Eye (tissue), 1 donor: Measurements from ENCODE around the gene THAP7.
A peak's percentile ranks its signal among the peaks of the same experiment; 100 is the strongest.

Experiments used
- DNase-seq: peaks from one replicate; pipeline ENCODE4 v3.0.0-alpha.2; 2015

Gene THAP7

GRCh38 chr22:21030621-21031544 is 29.0 kb upstream of the THAP7 start:
- no peak for DNase-seq

DNA sequence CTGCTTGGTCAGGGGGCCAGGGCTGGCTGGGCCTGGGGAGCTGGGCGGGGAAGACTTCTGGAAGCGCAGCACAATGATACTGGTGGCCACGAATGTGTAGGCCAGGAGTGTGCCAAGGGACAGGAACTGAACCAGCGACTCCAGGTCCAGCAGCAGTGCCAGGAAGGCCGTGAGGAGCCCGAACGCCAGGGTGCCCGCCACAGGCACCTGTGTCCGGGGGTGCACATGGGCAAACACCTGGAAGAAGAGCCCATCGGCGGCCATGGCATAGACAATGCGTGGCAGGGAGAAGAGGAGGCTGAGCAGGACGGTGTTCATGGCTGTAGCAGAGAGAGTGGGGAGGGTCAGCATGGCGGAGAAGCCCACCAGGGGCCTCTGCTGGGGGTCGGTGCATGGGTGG is 28.1 kb upstream of the THAP7 start:
- no peak for DNase-seq

DNA sequence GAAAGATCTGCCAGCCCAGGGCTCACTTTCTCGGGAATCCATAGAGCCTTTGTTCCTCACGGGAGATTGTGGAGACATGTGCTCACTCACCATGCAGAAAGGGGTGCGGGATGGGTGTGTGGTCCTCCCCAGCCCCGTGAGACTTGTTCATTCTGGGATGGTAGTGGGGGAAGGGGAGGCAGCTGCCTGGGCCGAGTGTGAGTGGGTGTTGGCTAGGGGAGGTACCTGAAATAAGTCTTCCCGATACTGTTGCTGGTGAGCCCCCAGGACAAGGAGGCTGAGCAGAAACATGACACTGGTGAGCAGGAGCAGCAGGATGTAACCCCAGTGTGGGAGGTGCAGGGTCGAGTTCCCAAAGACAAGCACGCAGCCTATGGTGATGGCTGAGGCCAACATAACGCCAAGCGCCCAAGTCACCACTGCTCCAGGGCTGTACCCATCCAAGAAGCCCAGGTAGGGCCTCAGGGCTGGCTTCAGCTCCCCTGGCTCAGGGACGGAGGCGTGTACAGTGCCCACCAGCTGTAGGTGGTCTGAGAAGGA is 27.6 kb upstream of the THAP7 start:
- no peak for DNase-seq

GRCh38 chr22:21028277-21029251 is 26.6 kb upstream of the THAP7 start:
- DNase-seq, result no peak

GRCh38 chr22:21026783-21027692 is 25.1 kb upstream of the THAP7 start:
- DNase-seq, result no peak

- no peak for DNase-seq
Measured at GRCh38 chr22:21025763-21026755, 24.1 kb upstream of the THAP7 start.

DNA sequence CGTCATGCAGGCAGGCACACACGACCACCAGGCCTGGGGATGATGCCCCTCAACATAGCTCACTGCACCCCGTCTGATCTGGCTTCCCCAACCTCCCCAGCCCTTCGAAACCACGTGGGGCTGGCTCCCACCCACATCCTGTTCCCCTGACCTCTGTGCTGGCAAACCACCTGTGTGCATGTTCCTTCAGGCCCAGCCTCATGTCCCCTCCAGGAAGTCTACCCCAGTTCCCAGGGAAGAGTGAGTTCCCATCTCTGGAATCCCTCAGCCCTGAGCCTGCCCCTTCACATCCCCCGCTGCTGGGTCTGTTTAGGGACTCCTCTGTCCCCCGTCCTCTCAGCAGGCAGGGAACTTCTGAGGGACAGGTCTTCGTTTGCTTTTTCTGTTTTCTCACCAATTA is 23.3 kb upstream of the THAP7 start:
- no peak for DNase-seq

DNA sequence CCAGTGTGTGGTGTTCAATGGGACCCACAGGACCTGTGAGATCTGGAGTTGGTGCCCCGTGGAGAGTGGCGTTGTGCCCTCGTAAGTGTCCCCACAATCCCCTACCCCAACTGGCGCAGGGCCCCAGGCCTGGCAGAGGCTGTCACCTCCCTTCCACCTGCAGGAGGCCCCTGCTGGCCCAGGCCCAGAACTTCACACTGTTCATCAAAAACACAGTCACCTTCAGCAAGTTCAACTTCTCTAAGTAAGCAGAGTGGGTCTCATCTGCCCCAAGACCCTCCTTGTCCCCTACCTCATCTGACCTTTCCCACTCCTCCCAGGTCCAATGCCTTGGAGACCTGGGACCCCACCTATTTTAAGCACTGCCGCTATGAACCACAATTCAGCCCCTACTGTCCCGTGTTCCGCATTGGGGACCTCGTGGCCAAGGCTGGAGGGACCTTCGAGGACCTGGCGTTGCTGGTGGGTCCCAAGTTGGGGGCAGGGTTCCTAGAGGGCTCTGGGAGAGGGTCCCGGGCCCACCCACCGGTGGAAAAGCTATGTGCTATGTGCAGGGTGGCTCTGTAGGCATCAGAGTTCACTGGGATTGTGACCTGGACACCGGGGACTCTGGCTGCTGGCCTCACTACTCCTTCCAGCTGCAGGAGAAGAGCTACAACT is 21.2 kb upstream of the THAP7 start:
- no peak for DNase-seq

DNA sequence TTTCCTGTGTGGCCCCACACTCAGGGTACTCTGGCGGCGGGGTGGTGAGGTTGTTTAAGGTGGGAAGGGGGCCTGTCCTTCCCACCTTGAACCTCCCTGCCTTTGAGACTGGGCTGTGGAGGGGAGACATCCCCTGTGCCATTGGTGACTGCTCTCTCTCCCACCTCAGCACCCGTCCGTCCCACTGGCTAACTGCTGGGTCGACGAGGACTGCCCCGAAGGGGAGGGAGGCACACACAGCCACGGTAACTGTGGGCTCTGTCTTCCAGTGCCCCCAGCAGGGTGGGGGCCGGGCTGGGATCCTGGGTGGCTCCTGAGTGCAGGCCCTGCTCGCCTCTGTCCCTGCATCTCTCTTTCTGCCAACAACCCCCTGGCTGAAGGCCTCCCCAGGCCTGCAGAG is 20.6 kb upstream of the THAP7 start:
- no peak for DNase-seq

DNA sequence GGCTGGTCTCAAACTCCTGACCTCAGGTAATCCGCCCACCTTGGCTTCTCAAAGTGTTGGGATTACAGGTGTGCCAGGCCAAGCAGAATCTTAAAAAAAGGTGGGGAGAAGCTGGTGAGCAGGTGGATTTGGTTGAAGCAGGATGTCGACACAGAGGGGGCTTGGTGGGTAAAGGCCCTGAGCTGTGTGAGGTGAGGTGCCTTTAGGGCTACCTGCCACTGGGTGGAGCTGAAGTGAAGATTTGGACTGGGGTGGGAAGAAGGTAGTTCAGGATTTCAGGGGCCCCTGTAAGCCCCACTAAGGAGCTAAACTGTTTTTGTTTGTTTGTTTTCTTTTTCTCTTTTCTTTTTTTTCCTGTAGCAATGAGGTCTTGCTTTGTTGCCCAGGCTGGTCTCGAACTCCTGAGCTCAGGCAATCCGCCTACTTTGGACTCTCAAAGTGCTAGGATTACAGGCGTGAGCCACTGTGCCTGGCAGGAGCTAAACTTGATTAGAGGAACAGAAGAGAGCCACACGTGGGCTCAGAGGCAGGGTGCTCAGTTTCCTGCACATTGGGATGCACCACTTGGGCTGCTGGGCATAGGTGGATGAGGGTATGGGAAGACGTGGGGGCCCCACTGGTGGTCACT is 19.0 kb upstream of the THAP7 start:
- DNase-seq, result no peak

DNA sequence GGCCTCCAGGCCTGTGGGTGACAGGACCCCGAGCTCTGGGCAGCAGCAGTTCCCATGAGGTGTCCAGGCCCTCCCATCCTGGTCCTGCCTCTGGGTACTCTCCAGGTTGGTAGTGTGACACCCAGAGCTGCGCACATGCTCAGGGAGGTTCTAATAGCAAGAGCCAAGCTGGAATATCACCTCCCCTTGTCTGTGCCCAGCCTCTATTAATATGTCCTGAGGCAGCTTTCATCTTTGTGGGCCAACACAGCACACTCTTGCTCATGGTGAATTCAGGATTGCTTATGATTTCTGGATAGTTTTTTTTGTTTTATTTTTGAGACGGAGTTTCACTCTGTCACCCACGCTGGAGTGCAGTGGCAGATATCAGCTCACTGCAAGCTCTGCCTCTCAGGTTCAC is 16.4 kb upstream of the THAP7 start:
- no peak for DNase-seq

GRCh38 chr22:21016644-21017420 is 14.9 kb upstream of the THAP7 start:
- DNase-seq, result no peak

DNA sequence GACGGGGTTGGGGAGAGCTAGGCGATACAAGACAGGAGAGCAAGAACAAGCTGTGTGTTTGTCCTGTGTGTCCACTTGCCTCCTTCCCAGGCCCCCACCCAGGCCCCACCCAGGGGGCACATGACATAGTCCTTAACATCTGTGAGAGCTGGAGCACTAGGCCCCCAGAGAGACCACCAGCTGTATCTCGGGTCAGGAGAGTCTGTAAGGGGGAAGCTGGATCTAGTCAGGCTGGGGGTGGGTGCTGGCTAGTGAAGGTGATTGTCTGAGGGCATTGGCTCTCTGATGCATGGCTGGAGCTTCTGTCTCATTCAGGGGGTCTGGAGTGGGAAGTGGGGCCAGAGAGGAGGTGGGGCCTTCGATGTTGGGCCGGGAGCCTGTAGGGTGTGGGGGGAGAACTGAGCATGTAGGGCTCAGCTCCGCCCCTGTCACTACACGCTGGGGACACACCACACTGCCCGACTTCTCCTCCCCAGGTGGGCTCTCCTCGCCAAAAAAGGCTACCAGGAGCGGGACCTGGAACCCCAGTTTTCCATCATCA is 13.6 kb upstream of the THAP7 start:
- DNase-seq, result peak; percentile 45

- DNase-seq, result peak; percentile 89
Measured at GRCh38 chr22:21014726-21015465, 13.0 kb upstream of the THAP7 start, which contains the start of gene P2RX6. TSS of gene P2RX6 (plus strand) at chr22:21015165. CDS start at chr22:21015175, 10 bp downstream.

DNA sequence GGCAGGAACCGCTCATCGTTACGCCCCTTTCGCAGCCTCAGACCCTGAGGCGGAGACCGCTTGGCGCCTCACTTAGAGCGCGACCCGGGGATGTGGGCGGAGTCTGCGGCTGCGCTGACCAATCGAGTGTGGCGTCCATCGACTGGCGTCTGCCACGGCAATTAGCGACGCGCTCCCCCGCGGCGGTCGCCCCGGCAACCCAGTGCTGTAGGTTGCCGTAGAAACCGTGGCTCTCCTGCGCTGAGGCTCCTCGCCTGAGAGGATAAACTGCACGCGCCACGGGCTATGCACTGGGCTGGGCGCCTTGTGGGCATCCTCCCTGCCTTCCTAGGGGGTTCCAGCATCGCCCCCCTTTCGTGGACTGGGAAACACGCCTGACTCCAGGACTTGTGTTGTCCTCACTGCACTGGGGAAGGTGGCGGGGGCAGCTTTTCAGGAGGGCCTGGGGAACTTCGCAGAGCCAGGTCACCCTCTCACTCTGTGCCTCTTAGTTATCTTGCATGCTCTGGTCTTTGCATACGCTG is 12.3 kb upstream of the THAP7 start:
- peak; percentile 98 for DNase-seq

- DNase-seq, result no peak
Measured at GRCh38 chr22:21013657-21014201, 11.8 kb upstream of the THAP7 start.
